Non-pigmented ciliary epithelial cell (primary cell): Measurements from ENCODE around the gene AGTRAP.

Experiments
- DNase-seq: peaks from one replicate; pipeline ENCODE4 v3.0.0-alpha.2; 2010; ENCODE audit warnings: low read depth

AGTRAP gene

DNA sequence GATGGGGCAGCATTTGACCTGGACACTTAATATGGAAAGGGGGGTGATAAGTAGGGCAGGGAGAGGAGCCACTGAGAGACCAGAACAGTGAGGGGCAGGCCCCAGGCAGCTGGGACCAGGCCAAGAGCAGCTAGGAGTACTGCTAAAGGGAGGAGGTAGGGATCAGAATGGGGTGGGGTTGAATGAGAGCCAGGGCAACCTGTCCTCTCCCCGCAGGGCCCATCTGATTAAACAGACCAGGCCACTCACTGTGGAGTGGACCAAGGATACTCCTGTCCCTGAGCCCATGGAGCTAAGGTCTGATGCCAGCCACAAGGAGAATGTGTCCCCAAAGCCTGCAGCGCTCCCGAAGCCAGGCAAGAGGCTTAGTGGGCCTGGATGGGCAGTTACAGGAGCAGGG lies 28.2 kb downstream of the AGTRAP start:
- DNase-seq, result no peak

DNA sequence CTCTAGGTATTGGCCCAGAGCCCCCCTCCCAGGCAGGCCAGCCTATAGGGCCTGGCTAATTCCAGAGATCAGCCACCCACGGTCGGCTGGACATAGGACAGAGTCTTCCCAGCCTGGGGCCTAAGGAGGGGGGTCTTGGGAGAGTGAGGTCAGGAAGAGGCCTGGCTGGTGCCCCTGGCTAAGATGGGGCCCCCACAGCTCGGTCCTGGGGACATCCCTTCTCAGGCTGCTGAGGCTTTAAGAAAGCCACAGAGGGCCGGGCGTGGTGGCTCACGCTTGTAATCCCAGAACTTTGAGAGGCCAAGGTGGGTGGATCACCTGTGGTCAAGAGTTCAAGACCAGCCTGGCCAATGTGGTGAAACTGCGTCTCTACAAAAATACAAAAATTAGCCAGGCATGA lies 28.6 kb downstream of the AGTRAP start:
- DNase-seq, result no peak

DNA sequence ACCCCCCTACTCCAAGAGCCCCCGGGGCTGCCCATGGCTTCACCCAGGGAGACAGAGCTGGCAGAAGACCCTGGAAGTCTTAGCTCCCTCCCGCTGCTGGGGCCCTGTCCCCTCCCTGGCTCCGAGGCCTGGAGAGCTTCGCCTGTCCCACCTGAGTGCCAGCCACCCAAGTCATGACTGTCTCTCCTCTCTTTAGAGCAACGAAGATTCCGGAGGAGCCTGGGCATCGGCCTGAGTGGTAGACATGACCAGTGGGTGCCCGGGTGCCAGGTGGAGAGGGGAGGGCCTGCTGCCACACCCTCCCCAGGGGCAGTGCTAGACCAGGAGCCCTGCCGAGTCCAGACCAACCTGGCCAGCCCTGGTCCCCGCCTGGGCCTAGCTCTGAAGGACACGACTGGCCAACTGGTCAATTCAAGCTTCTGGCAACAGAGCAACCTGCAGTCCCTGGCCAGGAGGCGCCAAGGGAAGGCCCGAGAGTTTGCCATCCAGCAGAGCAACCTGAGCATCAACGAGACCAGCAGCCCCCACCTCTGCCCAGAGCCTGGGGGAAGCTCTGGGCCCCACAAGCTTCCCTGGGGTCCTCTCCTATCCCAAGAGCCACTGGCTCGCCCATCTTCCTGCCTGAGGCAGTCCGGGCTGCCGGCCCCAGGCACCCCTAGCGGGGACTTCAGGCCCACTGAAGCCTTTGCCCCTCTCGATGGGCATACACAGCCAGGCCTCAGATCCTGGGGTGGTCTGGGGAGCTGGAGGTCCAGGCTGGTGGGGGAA lies 29.9 kb downstream of the AGTRAP start:
- DNase-seq, result no peak

DNA sequence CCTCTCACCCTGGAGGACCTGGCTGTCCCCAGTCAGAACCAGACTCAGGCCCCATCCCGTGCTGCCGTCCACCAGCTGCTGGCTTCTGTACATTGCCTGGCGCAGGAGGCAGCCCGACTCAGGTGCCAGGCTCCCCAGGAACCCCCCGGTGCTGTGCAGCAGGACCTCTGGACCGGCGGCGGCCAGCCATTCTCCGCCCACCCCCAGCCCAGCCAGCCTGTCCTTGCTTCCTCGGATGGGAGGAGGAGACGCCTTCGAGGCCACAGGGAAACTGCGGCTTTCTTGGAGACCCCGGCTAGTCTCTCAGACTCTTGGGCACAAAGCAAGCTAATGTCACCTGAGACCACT lies 30.5 kb downstream of the AGTRAP start:
- DNase-seq, result no peak

DNA sequence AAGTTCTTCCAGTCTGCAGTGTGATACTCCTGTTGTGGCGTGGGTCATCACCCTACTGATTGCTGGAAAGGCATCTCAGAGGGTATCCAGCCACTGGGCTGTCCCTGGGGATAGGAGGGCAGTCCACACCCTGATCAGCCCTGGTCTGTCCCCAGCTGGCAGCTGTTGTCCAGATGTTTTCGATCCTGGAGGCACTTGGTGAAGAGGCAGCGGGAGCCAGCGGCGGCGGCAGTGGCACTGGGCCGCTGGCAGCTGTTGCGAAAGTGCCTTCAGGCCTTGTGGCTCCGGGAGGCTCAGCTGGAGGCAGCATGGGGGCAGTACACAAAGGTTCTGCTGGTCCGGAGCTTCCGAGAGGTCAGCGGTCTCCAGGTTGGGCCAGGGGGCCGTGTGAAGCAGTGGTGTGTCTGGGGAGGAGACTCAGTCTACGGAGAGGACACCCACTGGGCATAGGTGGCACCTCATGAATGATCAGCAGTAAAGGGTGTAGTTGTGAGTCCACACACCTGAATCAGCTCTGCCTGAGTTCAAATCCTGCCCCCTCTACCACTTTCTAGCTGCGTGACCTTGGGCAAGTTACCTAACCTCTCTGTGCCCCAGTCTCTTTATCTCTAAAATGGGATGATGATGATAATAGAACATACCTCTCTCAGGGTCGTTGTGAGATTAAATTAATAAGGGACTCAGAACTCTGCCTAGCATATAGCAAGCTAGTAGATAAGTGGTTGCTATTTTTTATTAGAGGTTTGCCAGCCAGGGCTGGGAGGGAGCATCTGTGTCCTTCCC lies 32.2 kb downstream of the AGTRAP start:
- DNase-seq, result no peak

DNA sequence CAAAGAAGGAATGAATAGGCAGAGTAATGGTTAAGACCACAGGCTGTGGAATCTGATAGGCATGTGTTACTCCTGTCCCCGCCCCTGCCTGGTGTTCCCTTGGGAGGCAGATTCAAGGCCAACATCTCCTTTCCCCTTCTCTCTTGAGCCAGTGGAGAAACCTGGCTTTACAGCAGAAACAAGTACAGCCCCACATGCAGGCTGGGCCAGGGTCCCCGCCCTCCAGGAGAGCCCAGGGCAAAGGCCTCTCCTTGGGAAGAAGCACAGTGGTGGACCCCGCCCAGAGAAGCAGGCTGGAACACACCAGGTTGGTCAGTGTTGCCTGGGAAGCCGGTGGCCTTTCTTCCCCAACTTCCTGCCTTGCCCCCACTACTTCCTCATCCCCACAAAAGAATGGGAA lies 32.9 kb downstream of the AGTRAP start:
- DNase-seq, result no peak

DNA sequence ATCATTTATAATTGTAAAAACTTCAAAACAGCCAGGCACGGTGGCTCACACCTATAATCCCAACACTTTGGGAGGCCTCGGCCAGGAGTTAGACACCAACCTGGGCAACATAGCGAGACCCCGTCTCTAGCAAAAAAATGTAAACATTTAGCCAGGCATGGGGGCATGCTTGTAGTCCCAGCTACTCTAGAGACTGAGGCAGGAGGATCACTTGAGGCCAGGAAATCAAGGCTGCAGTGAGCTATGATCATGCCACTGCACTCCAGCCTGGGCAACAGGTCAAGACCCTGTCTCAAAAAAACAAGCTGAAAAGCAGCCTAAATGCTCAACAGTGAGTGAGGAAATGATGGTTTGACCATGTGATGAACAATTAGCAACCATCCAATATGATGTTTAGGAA lies 33.3 kb downstream of the AGTRAP start:
- DNase-seq, result no peak

DNA sequence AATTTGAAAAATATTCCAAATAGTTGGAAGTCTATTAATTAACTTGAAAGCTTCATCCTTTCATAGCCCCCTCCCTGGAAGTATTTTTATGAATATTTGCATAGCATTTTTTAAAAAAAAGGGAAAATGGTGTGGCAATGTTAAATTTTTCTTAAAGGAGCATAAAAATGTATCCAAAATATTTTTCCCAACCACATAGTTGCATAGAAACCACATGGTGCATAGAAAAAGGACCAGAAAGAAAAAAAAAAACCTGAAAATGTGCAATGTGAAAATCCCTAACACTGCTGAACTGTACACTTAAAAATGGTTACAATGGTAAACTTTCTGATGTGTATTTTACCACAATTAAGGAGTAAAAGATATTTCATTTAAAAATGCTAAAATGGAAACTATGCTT lies 34.1 kb downstream of the AGTRAP start:
- DNase-seq, result no peak

DNA sequence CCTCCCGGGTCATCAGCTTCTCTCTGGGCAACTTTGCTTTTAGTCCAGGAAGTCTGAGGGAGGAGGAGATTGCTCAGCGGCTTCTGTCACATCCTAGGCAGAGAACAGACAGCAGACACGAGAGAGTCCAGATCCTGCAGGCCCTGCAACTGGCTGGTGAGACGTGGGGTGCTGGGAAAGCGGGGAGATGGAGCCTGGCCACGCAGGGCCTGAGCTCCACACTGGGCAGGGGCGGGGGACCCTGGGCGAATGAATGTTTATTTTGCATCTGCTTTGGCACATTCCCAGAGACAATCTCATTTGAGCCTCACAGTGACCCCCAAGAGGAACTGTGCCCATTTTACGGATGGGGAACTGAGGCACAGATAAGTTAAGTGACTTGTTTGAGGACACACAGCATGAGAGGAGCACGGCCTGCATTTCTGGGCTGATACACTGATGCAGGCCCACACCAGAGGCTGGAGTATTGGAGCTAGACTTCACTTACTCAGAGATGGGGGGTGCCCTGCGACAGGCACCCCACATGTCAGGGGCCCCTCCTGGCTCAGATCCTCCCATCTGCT lies 35.6 kb downstream of the AGTRAP start:
- no peak for DNase-seq

DNA sequence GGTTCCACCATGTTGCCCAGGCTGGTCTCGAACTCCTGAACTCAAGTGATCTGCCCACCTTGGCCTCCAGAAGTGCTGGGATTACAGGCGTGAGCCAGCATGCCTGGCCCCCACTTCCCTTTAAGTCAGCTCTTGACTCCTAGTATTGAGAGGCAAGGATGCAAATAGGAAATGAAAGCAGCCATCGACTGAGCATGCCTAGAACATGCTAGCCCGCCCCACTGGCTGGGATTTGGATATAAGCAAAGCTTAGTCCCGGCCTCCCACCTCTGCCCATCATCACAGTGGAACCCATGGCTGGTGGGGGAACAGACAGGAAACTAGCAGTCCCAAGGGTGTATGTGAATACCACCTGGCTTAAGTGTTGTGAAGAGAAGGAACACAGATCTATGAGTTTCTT lies 36.5 kb downstream of the AGTRAP start:
- DNase-seq, result no peak

DNA sequence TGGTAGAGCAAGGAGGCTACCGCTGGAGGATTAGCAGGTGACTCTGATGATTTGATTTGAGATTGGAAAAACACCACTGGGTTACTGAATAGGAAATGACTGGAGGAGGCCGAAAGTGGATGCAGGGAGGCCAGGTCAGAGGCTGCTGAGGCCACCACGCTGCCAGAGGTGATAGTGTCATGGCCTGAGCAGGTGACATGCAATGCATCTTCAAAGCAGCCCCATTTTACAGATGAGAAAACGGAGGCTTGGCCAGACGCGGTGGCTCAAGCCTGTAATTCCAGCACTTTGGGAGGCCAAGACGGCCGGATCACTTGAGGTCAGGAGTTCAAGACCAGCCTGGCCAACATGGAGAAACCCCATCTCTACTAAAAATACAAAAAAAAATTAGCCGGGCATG lies 38.8 kb downstream of the AGTRAP start:
- no peak for DNase-seq

DNA sequence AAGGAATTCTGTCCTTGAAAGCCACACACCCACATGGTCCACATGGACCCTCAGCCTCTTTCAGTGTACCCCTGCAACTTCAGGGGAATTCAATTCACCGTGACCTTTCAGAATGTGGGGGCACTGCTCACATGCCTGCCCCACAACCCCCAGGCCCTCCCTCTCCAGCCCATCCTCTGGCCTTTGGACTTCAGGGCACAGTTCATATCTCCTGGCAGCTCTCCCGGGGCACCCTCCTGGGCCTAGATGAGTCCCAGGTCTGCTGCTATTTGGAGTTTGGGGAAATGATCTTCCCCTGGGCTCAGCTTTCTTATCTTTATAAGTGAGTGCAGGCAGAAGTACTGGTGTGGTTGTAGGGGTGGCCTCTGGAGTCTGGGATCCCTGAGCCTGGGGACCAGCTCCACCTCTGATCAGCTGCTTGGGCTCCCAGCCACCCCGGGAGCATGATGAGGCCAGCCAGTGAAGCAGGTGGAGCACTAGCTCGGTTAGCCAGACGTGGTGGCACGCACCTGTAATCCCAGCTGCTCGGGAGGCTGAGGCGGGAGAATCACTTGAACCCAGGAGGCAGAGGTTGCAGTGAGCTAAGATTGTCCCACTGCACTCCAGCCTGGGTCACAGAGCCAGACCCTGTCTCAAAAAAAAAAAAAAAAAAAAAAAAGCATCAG lies 41.9 kb downstream of the AGTRAP start:
- DNase-seq, result no peak

DNA sequence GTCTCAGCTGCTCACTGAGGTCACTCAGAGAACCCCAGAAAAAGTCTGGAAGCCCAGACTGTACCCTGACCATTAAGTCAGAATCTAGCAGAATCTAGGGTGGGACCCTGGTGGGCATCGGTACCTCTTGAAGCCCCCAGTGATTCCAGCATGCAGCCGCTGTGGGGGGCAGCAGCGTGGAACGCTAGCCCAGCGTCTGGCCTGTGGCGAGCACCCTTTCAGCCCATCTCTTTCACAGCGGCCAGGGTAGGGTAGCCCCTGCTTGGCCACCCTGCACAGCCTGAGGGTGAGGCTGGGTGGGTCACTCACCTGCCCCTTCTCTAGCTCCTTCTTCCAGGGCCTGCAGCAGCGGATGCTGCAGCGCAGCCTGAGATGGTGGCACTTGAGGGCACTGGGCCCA lies 42.4 kb downstream of the AGTRAP start:
- no peak for DNase-seq

DNA sequence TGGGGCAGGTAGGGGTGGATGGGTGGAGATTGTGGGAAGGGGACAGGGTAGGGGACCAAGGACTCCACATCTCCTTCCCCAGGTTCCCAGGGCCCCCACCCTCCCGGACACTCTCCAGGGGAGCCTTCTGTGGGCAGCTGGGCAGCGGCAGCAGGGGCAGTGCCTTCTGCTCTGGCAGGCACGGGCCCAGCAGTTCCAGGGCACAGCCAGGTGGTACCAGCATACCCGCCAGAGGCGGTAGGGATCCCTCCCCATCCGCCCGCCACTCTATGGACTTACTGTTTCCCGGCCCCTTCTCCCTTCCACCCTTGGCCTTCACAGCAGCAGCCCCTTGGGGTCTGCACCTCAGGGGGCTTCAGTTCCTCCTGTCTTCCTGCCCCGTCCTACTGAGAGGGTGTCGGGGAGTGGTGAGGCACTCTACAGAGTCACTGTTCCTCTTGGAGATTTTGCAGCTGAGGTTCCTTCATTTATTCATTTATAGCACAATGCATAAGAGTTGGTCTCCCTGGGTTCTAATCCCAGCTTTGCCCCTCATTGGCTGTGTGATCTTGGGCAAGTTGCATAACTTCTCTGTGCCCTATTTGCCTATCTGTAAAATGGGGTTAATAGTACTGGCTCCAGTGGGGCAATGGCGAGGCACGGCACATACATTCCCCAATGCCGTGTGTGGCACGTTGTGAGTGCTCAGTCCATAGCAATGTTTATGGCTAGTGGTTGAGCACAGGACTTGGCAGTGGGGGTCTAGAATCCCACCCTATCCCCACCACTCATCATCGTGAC lies 43.1 kb downstream of the AGTRAP start:
- DNase-seq, result no peak

DNA sequence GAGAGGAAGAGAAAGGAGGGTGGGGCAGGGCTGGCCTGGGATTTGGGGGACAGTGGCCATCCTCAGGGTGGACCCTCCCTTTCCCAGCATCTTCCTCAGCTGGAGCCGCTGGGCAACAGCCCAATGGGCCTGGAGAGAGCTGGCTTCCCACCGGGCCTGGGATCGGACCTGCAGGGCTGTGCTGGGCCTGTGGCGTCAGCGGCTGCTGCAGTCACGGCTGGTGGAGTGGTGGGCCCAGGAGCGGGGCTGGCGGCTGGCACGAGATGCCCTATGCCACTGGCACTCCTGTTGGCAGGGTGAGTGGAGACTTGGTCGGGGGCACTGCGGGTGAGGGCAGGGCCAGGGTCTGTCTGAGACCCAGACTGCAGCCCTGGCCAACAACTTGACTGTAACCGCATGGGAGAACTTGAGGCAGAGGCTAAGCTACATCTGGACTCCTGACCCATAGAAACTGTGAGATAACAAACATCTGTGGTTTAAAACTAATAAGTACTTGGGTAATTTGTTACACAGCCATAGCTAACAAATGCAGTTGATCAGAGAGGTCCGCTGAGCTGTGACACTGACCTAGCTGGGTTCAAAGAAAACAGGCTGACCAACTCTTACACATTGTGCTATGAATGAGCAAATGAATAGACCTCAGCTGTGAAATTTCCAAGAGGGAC lies 43.9 kb downstream of the AGTRAP start:
- DNase-seq, result no peak

DNA sequence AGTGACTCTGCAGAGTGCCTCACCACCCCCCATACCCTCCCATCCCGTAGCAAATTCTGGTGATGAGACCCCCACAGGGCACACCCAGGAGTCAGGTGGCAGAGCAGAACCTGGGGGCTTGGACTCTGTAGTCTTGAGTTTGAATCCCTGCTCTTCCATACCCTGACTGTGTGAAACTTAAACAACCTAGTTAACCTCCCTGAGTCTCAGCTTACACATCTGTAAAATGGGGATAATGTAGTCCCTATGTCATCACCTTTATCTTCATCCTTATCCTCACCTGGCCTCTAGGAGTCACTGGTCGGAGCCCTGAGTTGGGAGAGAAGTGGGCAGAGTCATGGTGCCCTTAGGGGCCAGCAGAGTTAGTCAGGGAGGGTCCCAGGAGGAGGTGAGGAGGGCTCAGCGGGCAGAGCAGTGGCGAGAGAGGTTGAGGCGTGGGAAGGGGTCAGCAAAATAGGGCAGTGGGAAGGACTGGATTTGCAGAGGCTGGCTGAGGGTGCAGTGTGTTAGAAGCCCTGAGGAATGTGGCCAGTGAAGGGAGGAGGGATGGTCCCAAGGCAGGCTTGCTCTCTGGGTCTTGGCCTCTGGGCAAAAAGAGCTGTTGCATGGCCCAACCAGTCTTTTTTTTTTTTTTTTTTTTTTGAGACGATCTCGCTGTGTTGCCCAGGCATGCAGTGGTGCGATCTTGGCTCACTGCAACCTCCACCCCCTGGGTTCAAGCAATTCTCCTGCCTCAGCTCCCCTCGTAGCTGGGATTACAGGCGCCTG lies 44.6 kb downstream of the AGTRAP start:
- no peak for DNase-seq

DNA sequence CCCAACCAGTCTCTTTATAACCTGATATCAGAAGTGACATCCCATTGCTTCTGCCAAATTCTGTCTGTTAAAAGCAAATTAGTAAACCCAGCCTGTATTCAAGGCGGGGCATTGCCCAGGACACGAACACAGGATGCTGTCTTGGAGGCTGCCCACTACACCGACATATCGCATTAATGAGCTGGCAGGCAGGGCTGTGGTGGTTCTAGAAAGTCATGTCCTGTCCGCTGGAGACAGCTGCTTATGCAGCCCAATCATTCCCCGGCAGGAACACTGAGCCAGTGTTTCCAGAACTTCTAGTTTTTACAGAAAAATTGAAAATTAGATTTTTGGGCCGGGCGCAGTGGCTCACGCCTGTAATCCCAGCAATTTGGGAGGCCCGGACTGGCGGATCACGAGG lies 45.4 kb downstream of the AGTRAP start:
- DNase-seq, result no peak

DNA sequence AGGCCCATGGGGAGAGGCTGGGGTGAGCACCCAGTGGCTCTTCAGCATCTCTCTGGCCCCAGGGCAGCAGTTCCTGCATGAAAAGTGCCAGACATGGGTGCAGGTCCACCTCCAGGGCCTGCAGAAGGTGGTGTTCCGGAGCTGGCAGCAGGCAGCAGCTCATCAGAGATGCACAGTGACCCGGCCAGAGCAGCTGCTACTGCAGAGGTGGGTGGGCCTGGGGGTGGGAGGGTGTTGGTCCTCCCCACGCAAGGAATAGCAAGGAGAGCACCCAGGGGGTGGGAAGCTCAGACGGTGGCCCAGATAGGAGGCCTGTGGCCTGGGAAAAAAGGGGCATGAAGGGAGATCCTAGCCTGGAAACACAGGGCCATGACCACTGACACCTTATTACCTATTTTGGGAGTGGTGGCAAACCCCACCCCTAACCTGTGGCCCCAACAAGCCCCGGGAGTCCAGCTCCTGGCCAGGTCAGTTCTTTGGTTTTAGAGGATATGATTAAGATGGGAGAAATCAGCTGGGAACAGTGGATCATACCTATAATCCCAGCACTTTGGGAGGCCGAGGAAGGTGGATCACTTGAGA lies 46.3 kb downstream of the AGTRAP start:
- DNase-seq, result no peak

DNA sequence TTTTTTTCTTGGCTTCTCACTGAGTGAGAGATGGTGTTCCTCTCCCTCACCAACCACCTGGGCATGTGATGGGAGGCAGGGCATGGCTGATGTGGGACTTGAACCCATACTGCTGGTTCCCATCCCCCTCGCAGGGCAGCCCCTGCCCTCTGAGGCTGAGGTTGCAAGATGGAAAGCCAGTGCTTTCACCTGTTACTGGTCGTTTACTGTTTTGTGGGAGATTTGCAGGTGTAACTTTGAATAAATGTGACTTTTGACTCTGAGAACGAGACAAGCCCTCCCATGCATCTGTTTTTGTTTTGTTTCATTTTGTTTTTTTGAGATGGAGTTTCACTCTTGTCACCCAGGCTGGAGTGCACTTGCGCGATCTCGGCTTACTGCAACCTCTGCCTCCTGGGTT lies 47.6 kb downstream of the AGTRAP start:
- no peak for DNase-seq

DNA sequence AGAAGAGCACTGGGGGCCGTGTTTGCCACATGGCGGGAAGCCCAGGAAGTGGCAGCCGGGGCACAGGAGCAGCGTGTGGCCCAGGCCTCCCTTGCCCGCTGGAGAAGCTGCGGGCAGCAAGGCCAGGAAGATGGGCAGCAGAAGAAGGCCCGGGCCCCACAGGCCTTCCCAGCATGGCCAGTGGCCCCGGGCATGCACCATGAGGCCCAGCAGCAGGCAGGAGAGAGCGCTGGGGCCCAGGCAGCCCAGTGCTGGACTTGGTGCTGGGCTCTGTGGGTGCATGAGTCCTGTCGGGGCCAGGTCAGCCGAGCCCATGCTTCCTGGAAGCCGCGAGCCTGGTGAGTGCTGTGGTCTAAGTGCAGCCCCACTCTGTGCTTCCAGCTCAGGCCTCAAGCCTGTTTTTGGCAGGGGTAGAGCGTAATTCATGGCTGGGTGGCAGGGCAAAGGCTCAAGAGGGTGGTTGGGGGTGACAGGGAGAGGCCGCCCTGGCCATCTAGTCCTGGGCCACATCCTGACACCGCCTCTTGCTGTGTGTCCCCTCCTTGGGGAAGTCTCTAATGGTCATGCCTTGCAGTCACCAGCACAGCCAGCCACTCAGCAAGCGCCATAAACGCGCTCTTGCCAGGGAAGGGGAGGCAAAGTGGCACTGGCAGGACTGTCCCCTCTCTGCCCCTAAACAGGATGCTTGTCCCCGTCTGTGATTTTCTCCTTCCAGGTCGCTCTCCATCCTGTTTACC lies 48.5 kb downstream of the AGTRAP start:
- no peak for DNase-seq
